H1 (cell line): ENCODE data around the gene GPR68. TPM values are rescaled to one million over a fixed set of nuclear protein-coding genes. Genes with fewer than 3 reads are reported as not detected.
A peak's percentile ranks its signal among the peaks of the same experiment; 100 is the strongest.

Source experiments
- ASH2L ChIP-seq: fragments of 200-600, 300-600 bp; sonication (generic); IDR thresholded peaks from one replicate; pipeline ENCODE4 v1.7.1; 2017; ENCODE audit warnings: low read length
- ATF2 ChIP-seq: IDR thresholded peaks from 2 replicates; pipeline ENCODE4 v1.6.1; 2012; ENCODE audit warnings: low read length, inconsistent platforms
- BRCA1 ChIP-seq: IDR thresholded peaks from 2 replicates; pipeline ENCODE4 v1.6.1; 2012; ENCODE audit warnings: low read depth, low read length, improper control_type of control experiment
- CBX5 ChIP-seq: fragments of 300-800, 300-1000 bp; sonication (generic); IDR thresholded peaks from 2 replicates; pipeline ENCODE4 v1.7.1; 2016; ENCODE audit warnings: antibody characterized with exemption, low read length, low read depth
- CBX8 ChIP-seq: fragments of 300-800, 300-1000 bp; sonication (generic); IDR thresholded peaks from 2 replicates; pipeline ENCODE4 v1.7.1; 2016; ENCODE audit warnings: low read depth, low read length, borderline replicate concordance
- CTCF ChIP-seq, 3 experiments: IDR thresholded peaks; 1 replicate in 2 of 3; 2 replicates in 1 of 3; pipeline versions ENCODE4 v1.5.1 to v1.6.1; 2011; ENCODE audit warnings: low read length in 3 of 3, mild to moderate bottlenecking in 3 of 3, inconsistent platforms in 2 of 3, low read depth in 1 of 3, moderate library complexity in 1 of 3; ENCODE audit not compliant: insufficient read depth in 1 of 3; ENCODE audit errors: control extremely low read depth in 1 of 3
- FOSL1 ChIP-seq: IDR thresholded peaks from 2 replicates; pipeline ENCODE4 v1.6.1; 2011; ENCODE audit warnings: mild to moderate bottlenecking, low read depth, low read length, moderate library complexity; ENCODE audit not compliant: insufficient read depth
- GTF2F1 ChIP-seq: IDR thresholded peaks from 2 replicates; pipeline ENCODE4 v1.6.1; 2012; ENCODE audit warnings: low read depth, low read length, improper control_type of control experiment, borderline replicate concordance
- JUN ChIP-seq: IDR thresholded peaks from 2 replicates; pipeline ENCODE4 v1.6.1; 2011; ENCODE audit warnings: low read depth, mild to moderate bottlenecking, improper control_type of control experiment, low read length
- NANOG ChIP-seq: IDR thresholded peaks from 2 replicates; pipeline ENCODE4 v1.6.1; 2011; ENCODE audit warnings: low read length, low read depth, mild to moderate bottlenecking, inconsistent platforms; ENCODE audit not compliant: insufficient read depth, poor library complexity, severe bottlenecking
- PHF8 ChIP-seq: fragments of 200-600 bp; sonication (generic); conservative IDR thresholded peaks from 2 replicates; pipeline ENCODE4 v1.7.1; 2012; ENCODE audit warnings: low read depth, mild to moderate bottlenecking, inconsistent platforms, low read length, moderate library complexity
- RFX5 ChIP-seq: IDR thresholded peaks from 2 replicates; pipeline ENCODE4 v1.6.1; 2011; ENCODE audit warnings: low read depth, low read length, improper control_type of control experiment, borderline replicate concordance
- SAP30 ChIP-seq: fragments of 300-600 bp; sonication (generic); IDR thresholded peaks from 2 replicates; pipeline ENCODE4 v1.7.1; 2012; ENCODE audit warnings: low read length, moderate library complexity, mild to moderate bottlenecking, inconsistent platforms; ENCODE audit not compliant: insufficient read depth, insufficient replicate concordance
- SIN3A ChIP-seq, 2 experiments: IDR thresholded peaks in 1 of 2; conservative IDR thresholded peaks in 1 of 2; 2 replicates each; pipeline ENCODE4 v1.6.1; 2011 to 2012; ENCODE audit warnings: low read length in 2 of 2, improper control_type of control experiment in 1 of 2, low read depth in 1 of 2, mild to moderate bottlenecking in 1 of 2
- SRF ChIP-seq: IDR thresholded peaks from 2 replicates; pipeline ENCODE4 v1.6.1; 2011; ENCODE audit warnings: mild to moderate bottlenecking, low read depth, low read length, moderate library complexity
- SUZ12 ChIP-seq: fragments of 200-600 bp; sonication (generic); IDR thresholded peaks from 2 replicates; pipeline ENCODE4 v1.6.1; 2012; ENCODE audit warnings: mild to moderate bottlenecking, inconsistent platforms, low read length, moderate library complexity, mixed read lengths
- TBP ChIP-seq: IDR thresholded peaks from 2 replicates; pipeline ENCODE4 v1.6.1; 2011; ENCODE audit warnings: low read depth, low read length, improper control_type of control experiment
- ZNF274 ChIP-seq: IDR thresholded peaks from 2 replicates; pipeline ENCODE4 v1.7.0; 2012; ENCODE audit warnings: low read length, borderline replicate concordance; ENCODE audit errors: extremely low read depth
- polyA plus RNA-seq, 7 experiments: library from polyadenylated mRNA; depleted of rRNA in 3 of 7; stranded (reverse) in 5 of 7; unstranded in 2 of 7; fragments of >200 nt in 5 of 7; fragments of 200-250 nt in 2 of 7; gene quantifications; 1 replicate in 5 of 7; 2 replicates in 1 of 7; 4 replicates in 1 of 7; pipeline versions ENCODE4 v1.2.1 to v1.2.3, GENCODE V29; 2011 to 2013; ENCODE audit warnings: missing spikeins in 2 of 7, mixed read lengths in 2 of 7
- total RNA-seq: library from RNA; stranded (reverse); fragmentation: NEBNext Ultra II Directional; extraction: Animal tissue kit (Norgen Biotek cat#: 25700); gene quantifications from 2 replicates; pipeline ENCODE4 v1.2.1, GENCODE V29; 2021

Gene GPR68
- total and polyA plus RNA-seq, 2 of the 8 experiments (the other 6 are each of a cell fraction or from before 2014, with no cell fraction given) = 0.22 to 0.76 TPM

GRCh38 chr14:91252871-91253794, 8.6 kb upstream of the GPR68 start (continued):
- TF ChIP-seq CTCF (IDR thresholded peaks at IDR 0.05; ENCODE audit: control extremely low read depth in 1 of 3, insufficient read depth in 1 of 3, low read depth in 1 of 3, low read length in 3 of 3) (peak; percentile 41 to 67 (median 56); a peak in 3 of 4 replicates), BRCA1 (no peak), SAP30 (no peak), GTF2F1 (no peak), SRF (no peak), PHF8 (peak; percentile 45; the same call in 1 of the 2 replicates), JUN (no peak), ATF2 (no peak), ZNF274 (no peak), FOSL1 (no peak), SUZ12 (peak; percentile 40; the same call in 1 of the 2 replicates), TBP (peak; percentile 22; the same call in 1 of the 2 replicates), CBX5 (no peak), SIN3A (conservative IDR thresholded peaks at IDR 0.05 in 1 of 2, IDR thresholded peaks at IDR 0.05 in 1 of 2; ENCODE audit: low read depth in 1 of 2, low read length in 2 of 2) (peak in 1 of 2 experiments; percentile 15; a peak in 1 of 4 replicates), RFX5 (no peak), CBX8 (no peak), ASH2L (no peak), NANOG (no peak)
